ENCODE measurements around the gene CAPN5. TPM values are rescaled to one million over a fixed set of nuclear protein-coding genes. Genes with fewer than 3 reads are reported as not detected.

Gene CAPN5
- total and polyA plus RNA-seq, 2 donors from 2014 or later = 20.0 to 36.0 TPM

DNA sequence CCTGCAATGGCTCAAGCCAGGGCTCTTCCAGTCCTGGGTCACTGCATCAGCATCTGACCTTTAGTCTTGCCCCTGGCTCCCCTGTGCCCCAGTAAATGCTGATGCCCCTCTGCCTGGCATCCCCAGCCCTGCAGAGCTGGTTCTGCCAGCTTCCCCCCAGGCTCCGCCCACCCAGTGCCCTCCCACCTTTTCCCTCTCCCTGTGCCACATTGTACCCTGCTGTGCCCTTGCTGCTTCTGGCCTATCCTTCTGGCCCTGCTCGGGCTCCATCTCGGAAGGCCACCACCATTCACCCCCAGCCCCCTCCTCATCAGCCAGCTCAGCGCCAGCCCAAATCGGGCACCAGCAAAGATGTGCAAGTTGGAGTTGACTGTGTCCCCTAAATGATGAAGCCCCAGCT lies 7.4 kb downstream of the CAPN5 start:
- Histone ChIP-seq H3K9me3 (ENCODE audit: control insufficient read depth in 2 of 3, insufficient read depth in 1 of 3, low read length in 3 of 3) (no peaks in the 10 kb centered on the region), H3K27ac (ENCODE audit: low read depth in 2 of 2, low read length in 2 of 2) (peak overlapping the region; percentile 83 to 90), H3K4me1 (ENCODE audit: control insufficient read depth in 2 of 3, insufficient read depth in 2 of 3, low read depth in 1 of 3, low read length in 3 of 3) (peaks cover 5 to 33% (median 25%) of the 10 kb centered on the region in 3 donors), H3K4me3 (ENCODE audit: low read length in 3 of 3) (no peak overlapping the region), H3K27me3 (ENCODE audit: control insufficient read depth, insufficient read depth, low read length) (no peaks in the 10 kb centered on the region), H3K36me3 (ENCODE audit: control insufficient read depth in 2 of 3, insufficient read depth in 3 of 3, low read length in 3 of 3) (no peaks in the 10 kb centered on the region), H3K9ac (ENCODE audit: low read length in 3 of 3) (peak overlapping the region in 1 of 3 donors; percentile 16)
- FAIRE-seq (no peak), DNase-seq (peak in 1 of 5 donors; percentile 50)
- TF ChIP-seq CTCF (IDR thresholded peaks at IDR 0.05; ENCODE audit: borderline replicate concordance, extremely low read depth, insufficient read depth) = no peak
- intact Hi-C loops (cut with DNase I) = no loop called here

DNA sequence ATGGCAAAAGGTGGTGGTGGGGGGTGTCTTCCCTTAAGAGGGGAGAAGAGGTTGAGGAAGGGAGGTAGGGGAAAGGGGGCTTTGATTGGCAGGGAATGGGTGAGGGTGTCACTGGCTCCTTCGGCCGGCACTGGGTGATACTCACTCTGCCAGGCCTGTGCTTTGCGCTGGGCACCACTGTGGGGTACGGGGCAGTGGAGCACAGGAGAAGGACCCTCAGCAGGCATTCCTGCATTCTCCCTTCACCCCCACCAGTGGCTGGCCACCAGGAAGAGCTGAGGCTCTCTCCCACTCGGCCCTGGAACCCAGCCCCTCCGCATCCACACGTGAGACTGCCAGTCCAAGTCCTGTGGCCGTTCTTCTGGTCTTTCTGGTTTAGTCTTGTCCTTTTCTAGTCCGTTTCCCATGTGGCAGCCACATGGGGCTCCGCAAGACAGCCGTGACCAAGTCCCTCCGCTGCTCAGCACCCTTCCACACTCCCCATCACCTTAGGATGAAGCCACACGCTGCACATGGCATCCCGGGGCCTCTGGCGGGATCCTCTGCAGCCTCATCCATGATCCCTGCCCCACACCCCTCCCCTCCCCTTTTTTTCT lies 8.0 kb downstream of the CAPN5 start:
- DNase-seq (peak in 1 of 5 donors; percentile 33), FAIRE-seq (no peak)
- no peak for TF ChIP-seq CTCF (IDR thresholded peaks at IDR 0.05; ENCODE audit: borderline replicate concordance, extremely low read depth, insufficient read depth)
- Histone ChIP-seq H3K4me3 (ENCODE audit: low read length in 3 of 3) (no peak overlapping the region), H3K36me3 (ENCODE audit: control insufficient read depth in 2 of 3, insufficient read depth in 3 of 3, low read length in 3 of 3) (no peaks in the 10 kb centered on the region), H3K27ac (ENCODE audit: low read depth in 2 of 2, low read length in 2 of 2) (peak overlapping the region; percentile 13 to 83), H3K9me3 (ENCODE audit: control insufficient read depth in 2 of 3, insufficient read depth in 1 of 3, low read length in 3 of 3) (no peaks in the 10 kb centered on the region), H3K9ac (ENCODE audit: low read length in 3 of 3) (peak overlapping the region in 1 of 3 donors; percentile 16), H3K27me3 (ENCODE audit: control insufficient read depth, insufficient read depth, low read length) (no peaks in the 10 kb centered on the region), H3K4me1 (ENCODE audit: control insufficient read depth in 2 of 3, insufficient read depth in 2 of 3, low read depth in 1 of 3, low read length in 3 of 3) (peaks cover 5 to 33% (median 25%) of the 10 kb centered on the region in 3 donors)
- intact Hi-C loops (cut with DNase I) = no loop called here

DNA sequence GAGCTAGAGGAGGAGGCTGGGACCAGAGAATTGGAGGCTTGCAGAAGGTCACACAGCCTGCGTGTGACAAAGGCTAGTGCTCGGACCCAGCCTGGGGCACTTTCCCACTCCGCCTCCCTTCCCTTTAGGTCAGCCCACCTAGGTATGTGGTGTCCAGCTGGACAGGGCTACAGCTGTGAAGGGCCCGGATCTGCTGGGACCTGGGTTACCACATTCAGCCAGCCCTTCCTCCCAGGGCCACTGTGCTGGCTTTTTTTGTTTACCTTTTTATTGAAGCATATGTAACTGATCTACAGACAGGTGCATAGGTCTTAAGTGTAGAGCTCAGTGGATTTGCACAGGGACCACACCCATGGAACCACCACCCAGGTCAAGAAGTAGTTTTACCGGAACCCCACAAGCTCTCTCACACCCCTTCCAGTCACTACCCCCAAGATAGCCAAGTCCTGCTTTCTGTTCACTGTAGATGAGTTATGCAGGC lies 8.7 kb downstream of the CAPN5 start:
- no peak overlapping the region for H3K27ac ChIP-seq (ENCODE audit: low read depth in 2 of 2, low read length in 2 of 2)
- H3K9ac ChIP-seq (ENCODE audit: low read length in 3 of 3) = no peak overlapping the region
- DNase-seq (peak in 1 of 5 donors; percentile 31), FAIRE-seq (no peak)
- intact Hi-C loops (cut with DNase I) = no loop called here
- H3K4me1 ChIP-seq (ENCODE audit: control insufficient read depth in 2 of 3, insufficient read depth in 2 of 3, low read depth in 1 of 3, low read length in 3 of 3) = peaks cover 5 to 33% (median 25%) of the 10 kb centered on the region in 3 donors
- no peaks in the 10 kb centered on the region for H3K27me3 ChIP-seq (ENCODE audit: control insufficient read depth, insufficient read depth, low read length)
- H3K4me3 ChIP-seq (ENCODE audit: low read length in 3 of 3) = no peak overlapping the region
- no peaks in the 10 kb centered on the region for H3K36me3 ChIP-seq (ENCODE audit: control insufficient read depth in 2 of 3, insufficient read depth in 3 of 3, low read length in 3 of 3)
- H3K9me3 ChIP-seq (ENCODE audit: control insufficient read depth in 2 of 3, insufficient read depth in 1 of 3, low read length in 3 of 3) = no peaks in the 10 kb centered on the region
- TF ChIP-seq CTCF (IDR thresholded peaks at IDR 0.05; ENCODE audit: borderline replicate concordance, extremely low read depth, insufficient read depth) = no peak

All from kidney (tissue), 14 donors.